SU-DHL-6 (cell line): ENCODE data around the gene BRAT1.

Experiments used
- H2AFZ ChIP-seq: fragments of 200-600 bp; sonication (generic); 2 replicates; pipeline ENCODE4 v1.6.1; 2014; ENCODE audit warnings: low read depth, mild to moderate bottlenecking, moderate library complexity, mixed read lengths, antibody characterized with exemption, low read length; ENCODE audit not compliant: severe bottlenecking
- H3F3A ChIP-seq: fragments of 200-600 bp; shearing (Covaris generic); 2 replicates; pipeline ENCODE4 v1.6.0; 2016; ENCODE audit warnings: antibody characterized with exemption, mild to moderate bottlenecking; ENCODE audit not compliant: insufficient read depth
- H3K27ac ChIP-seq: fragments of 200-600 bp; sonication (generic); 2 replicates; pipeline ENCODE4 v1.5.1; 2016; ENCODE audit warnings: low read depth, mild to moderate bottlenecking, low read length, moderate library complexity, mixed read lengths
- H3K27me3 ChIP-seq: fragments of 200-600 bp; sonication (generic), shearing (Covaris generic); 2 replicates; pipeline ENCODE4 v1.6.0; 2014; ENCODE audit warnings: mild to moderate bottlenecking, low read length
- H3K36me3 ChIP-seq: fragments of 200-600 bp; sonication (generic); 2 replicates; pipeline ENCODE4 v1.6.1; 2014; ENCODE audit warnings: mild to moderate bottlenecking, low read length, mixed read lengths
- H3K4me2 ChIP-seq: fragments of 300-600, 200-600 bp; shearing (Covaris generic), sonication (generic); 2 replicates; pipeline ENCODE4 v1.6.0; 2014; ENCODE audit warnings: low read length, low read depth, mild to moderate bottlenecking; ENCODE audit not compliant: poor library complexity, severe bottlenecking
- H3K4me3 ChIP-seq: fragments of 200-600 bp; sonication (generic); 2 replicates; pipeline ENCODE4 v1.5.1; 2014; ENCODE audit warnings: antibody characterized with exemption, low read length, mild to moderate bottlenecking, mixed read lengths; ENCODE audit not compliant: insufficient read depth, poor library complexity, severe bottlenecking
- H3K79me2 ChIP-seq: fragments of 200-600 bp; sonication (generic); 2 replicates; pipeline ENCODE4 v1.6.1; 2014; ENCODE audit warnings: mild to moderate bottlenecking, low read length, moderate library complexity; ENCODE audit not compliant: insufficient read depth
- H3K9ac ChIP-seq: fragments of 200-600 bp; sonication (generic); 2 replicates; pipeline ENCODE4 v1.7.0; 2014; ENCODE audit warnings: mild to moderate bottlenecking, low read length
- H3K9me2 ChIP-seq: fragments of 200-600 bp; sonication (generic); replicated peaks from 2 replicates; pipeline ENCODE4 v1.6.1; 2014; ENCODE audit warnings: low read length; ENCODE audit not compliant: insufficient read depth
- H3K9me3 ChIP-seq: fragments of 200-600 bp; sonication (generic); 2 replicates; pipeline ENCODE4 v1.6.1; 2014; ENCODE audit warnings: low read length, mixed read lengths; ENCODE audit not compliant: insufficient read depth
- H4K20me1 ChIP-seq: fragments of 200-600 bp; sonication (generic); 2 replicates; pipeline ENCODE4 v1.6.1; 2014; ENCODE audit warnings: low read depth, mild to moderate bottlenecking, antibody characterized with exemption, low read length, moderate library complexity, mixed read lengths
- EZH2phosphoT487 ChIP-seq: fragments of 200-600 bp; sonication (generic), shearing (Covaris generic); conservative IDR thresholded peaks from 2 replicates; pipeline ENCODE4 v1.6.1; 2018; ENCODE audit warnings: mild to moderate bottlenecking, antibody characterized with exemption, low read length, moderate library complexity, mixed read lengths
- TF ChIP-seq, protein P1 (sequence below): fragments of 200-600 bp; sonication (generic); IDR thresholded peaks from one replicate; pipeline ENCODE4 v1.5.1; 2017; ENCODE audit warnings: antibody characterized with exemption, mild to moderate bottlenecking, low read length, moderate library complexity; ENCODE audit not compliant: insufficient read depth, poor library complexity, severe bottlenecking

The BRAT1 gene

GRCh38 chr7:2509298-2509906 is 45.9 kb downstream of the BRAT1 start:
- Histone ChIP-seq H3K36me3 (no peaks in the 10 kb centered on the region), H3K9me2 (no peaks in the 10 kb centered on the region), H3K4me3 (no peak overlapping the region), H3K4me2 (no peak overlapping the region), H3K9ac (no peak overlapping the region), H3F3A (no peaks in the 10 kb centered on the region), H3K79me2 (no peaks in the 10 kb centered on the region), H4K20me1 (no peaks in the 10 kb centered on the region), H3K9me3 (no peaks in the 10 kb centered on the region), H3K27ac (no peak overlapping the region), H3K27me3 (no peaks in the 10 kb centered on the region), H2AFZ (no peak overlapping the region)
- no peak for TF ChIP-seq EZH2phosphoT487

DNA sequence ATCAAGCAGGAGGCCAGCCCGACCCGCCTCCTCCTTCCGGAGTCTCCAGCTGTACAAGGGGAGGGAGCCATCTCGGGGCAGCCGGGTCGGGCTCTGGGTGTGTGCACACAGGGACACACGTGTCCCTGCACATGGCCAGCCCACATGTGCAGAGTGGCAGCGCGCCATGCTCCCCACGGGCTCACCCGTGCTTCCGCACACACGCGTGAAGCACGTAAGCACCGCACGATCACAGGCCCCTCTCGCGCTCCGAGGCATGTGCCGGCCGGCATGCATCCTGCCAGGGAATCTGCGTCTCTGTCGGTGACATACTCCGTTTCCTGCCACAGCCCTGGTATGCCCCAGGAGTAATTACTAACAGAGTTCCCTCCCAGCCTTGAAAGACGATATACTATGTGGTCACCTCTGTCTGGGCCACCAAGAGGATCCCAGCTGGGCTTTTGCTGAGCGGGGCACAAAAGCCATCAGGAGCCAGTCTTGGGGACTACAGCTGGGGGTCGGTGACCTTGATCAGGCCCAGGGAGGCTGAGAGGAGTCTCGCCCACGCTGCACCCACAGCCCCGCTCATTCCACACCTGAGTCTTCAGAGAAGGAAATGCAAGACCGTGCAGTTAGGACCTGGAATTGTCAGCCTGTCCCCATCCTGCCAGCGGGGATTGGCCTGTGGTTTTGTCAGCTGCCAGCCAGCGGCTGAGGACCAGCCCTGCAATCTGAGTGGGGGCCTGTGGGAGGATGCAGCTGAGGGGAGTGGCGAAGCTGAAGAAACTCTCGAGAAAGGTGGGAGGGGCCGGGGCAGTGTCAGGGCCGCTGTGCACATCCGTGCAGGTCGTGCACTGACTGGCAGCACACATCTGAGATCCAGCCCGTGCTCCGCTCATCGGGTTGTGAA is 46.8 kb downstream of the BRAT1 start:
- Histone ChIP-seq H3K27ac (no peak overlapping the region), H3K9me3 (no peaks in the 10 kb centered on the region), H3K9me2 (no peaks in the 10 kb centered on the region), H3F3A (no peaks in the 10 kb centered on the region), H4K20me1 (no peaks in the 10 kb centered on the region), H3K36me3 (no peaks in the 10 kb centered on the region), H3K9ac (no peak overlapping the region), H3K79me2 (no peaks in the 10 kb centered on the region), H2AFZ (no peak overlapping the region), H3K4me2 (no peak overlapping the region), H3K27me3 (no peaks in the 10 kb centered on the region), H3K4me3 (no peak overlapping the region)
- no peak for TF ChIP-seq EZH2phosphoT487
- TF ChIP-seq, protein P1, sequence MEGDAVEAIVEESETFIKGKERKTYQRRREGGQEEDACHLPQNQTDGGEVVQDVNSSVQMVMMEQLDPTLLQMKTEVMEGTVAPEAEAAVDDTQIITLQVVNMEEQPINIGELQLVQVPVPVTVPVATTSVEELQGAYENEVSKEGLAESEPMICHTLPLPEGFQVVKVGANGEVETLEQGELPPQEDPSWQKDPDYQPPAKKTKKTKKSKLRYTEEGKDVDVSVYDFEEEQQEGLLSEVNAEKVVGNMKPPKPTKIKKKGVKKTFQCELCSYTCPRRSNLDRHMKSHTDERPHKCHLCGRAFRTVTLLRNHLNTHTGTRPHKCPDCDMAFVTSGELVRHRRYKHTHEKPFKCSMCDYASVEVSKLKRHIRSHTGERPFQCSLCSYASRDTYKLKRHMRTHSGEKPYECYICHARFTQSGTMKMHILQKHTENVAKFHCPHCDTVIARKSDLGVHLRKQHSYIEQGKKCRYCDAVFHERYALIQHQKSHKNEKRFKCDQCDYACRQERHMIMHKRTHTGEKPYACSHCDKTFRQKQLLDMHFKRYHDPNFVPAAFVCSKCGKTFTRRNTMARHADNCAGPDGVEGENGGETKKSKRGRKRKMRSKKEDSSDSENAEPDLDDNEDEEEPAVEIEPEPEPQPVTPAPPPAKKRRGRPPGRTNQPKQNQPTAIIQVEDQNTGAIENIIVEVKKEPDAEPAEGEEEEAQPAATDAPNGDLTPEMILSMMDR = no peak

GRCh38 chr7:2507917-2508306 is 47.4 kb downstream of the BRAT1 start:
- Histone ChIP-seq H3F3A (no peaks in the 10 kb centered on the region), H4K20me1 (no peaks in the 10 kb centered on the region), H3K9me2 (no peaks in the 10 kb centered on the region), H3K27me3 (no peaks in the 10 kb centered on the region), H3K36me3 (no peaks in the 10 kb centered on the region), H3K9ac (no peak overlapping the region), H3K27ac (no peak overlapping the region), H3K79me2 (no peaks in the 10 kb centered on the region), H3K4me3 (no peak overlapping the region), H3K4me2 (no peak overlapping the region), H2AFZ (no peak overlapping the region), H3K9me3 (no peaks in the 10 kb centered on the region)
- no peak for TF ChIP-seq EZH2phosphoT487
- TF ChIP-seq, protein P1 = no peak
